Naive thymus-derived CD8-positive, alpha-beta T cell (primary cell): Measurements from ENCODE around the gene LINGO1. TPM values are rescaled to one million over a fixed set of nuclear protein-coding genes. Genes with fewer than 3 reads are reported as not detected.

Experiments used
- ATAC-seq, 2 donors: fragments of 150-1000 bp; cut with Tn5 transposase in 1 of 2; sonication (Bioruptor Pico), chemical (Tn5 transposase) in 1 of 2; 1 replicate in 1 of 2; 2 replicates in 1 of 2; pipeline ENCODE4 v1.10.0; 2021; ENCODE audit warnings: mild to moderate bottlenecking in 2 of 2, moderate library complexity in 2 of 2
- POLR2A ChIA-PET: fragments of 350-600 bp; sonication (Branson Sonifier 250); formaldehyde crosslinking; loops from one replicate; lab custom pipeline; 2021; ENCODE audit warnings: antibody characterized with exemption; lab: Charles Lee
- DNase-seq, 10 donors: peaks; one replicate each; pipeline versions ENCODE4 v3.0.0 to v3.0.0-alpha.2; 2020 to 2022
- H3K27ac Mint-ChIP-seq, 10 donors: one replicate each; pipeline ENCODE4 v1.8.0; 2020 to 2022; ENCODE audit warnings: mild to moderate bottlenecking in 10 of 10, mixed read lengths in 10 of 10, moderate library complexity in 4 of 10, inconsistent platforms in 1 of 10
- H3K27me3 Mint-ChIP-seq, 5 donors: one replicate each; pipeline ENCODE4 v1.8.0; 2021 to 2022; ENCODE audit warnings: mixed read lengths in 5 of 5
- H3K36me3 Mint-ChIP-seq, 3 donors: one replicate each; pipeline ENCODE4 v1.8.0; 2020 to 2022; ENCODE audit warnings: mixed read lengths in 3 of 3, mild to moderate bottlenecking in 2 of 3, inconsistent platforms in 1 of 3
- H3K4me1 Mint-ChIP-seq, 4 donors: one replicate each; pipeline ENCODE4 v1.8.0; 2021 to 2022; ENCODE audit warnings: mixed read lengths in 4 of 4
- H3K4me3 Mint-ChIP-seq, 10 donors: one replicate each; pipeline ENCODE4 v1.8.0; 2020 to 2022; ENCODE audit warnings: mild to moderate bottlenecking in 10 of 10, mixed read lengths in 10 of 10, moderate library complexity in 6 of 10, inconsistent platforms in 1 of 10
- H3K9me3 Mint-ChIP-seq, 9 donors: one replicate each; pipeline ENCODE4 v1.8.0; 2020 to 2022; ENCODE audit warnings: mixed read lengths in 9 of 9, mild to moderate bottlenecking in 3 of 9, inconsistent platforms in 1 of 9, moderate library complexity in 1 of 9
- polyA plus RNA-seq, 3 donors: library from polyadenylated mRNA; unstranded; fragments of 300-500 nt; fragmentation: Illumina TruSeq; gene quantifications; one replicate each; pipeline ENCODE4 v1.2.3, GENCODE V29; 2021
- total RNA-seq, 8 experiments: library from RNA in 2 of 8; stranded (reverse) in 2 of 8; gene quantifications; one replicate each; pipeline ENCODE4 v1.2.3 and lab custom pipeline; 2021 to 2026

LINGO1 gene
- total and polyA plus RNA-seq, 5 experiments from 2014 or later, result not detected

DNA sequence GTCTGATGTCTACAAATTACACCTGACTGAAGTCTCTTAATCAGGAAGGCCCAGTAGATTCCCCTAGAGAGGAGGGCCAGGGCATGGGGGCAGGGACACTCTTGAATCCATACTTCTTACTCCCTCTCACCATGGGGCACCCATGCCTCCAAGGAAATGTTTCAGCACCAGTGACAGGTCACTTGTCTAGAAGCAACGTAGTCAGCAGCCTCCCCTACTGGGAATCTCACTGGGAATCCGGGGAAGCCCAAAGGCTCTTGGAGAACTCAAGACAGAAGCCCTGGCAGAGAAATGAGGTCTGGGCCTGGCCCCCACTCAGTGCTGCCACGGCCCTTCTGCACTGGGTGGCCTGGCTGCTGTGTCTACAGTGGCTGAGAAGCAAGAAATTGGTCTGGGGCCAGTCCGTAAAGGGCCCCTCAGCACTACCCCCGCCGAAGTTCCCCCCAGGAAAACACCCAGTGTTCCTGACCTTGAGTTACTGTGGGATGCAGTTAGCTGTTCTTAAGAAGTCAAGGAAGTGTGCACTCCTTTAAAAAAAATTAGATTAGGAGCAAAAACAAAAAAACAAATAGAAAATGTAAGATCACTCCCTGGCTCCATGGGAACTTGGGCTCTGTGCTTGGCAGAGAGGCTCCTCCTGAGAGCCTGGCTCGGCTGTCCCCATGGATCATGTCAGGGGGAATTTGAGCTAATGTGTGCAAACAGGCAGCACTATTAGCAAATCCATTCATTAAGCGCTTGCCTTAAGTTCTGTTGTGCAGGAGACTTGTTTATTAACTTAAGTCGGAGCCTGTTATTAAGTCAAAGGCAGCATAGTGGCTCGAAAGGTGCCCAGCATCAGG is 5.4 kb upstream of the LINGO1 start:
- Mint-ChIP-seq H3K4me3 (no peak overlapping the region), H3K4me1 (peaks cover 6 to 17% (median 12%) of the 10 kb centered on the region in 4 donors), H3K27ac (peak overlapping the region in 1 of 10 donors; percentile 78), H3K27me3 (peaks cover 18 to 85% (median 43%) of the 10 kb centered on the region in 5 donors), H3K36me3 (no peaks in the 10 kb centered on the region), H3K9me3 (peaks cover 0 to 1% (median 0%) of the 10 kb centered on the region in 9 donors)
- POLR2A ChIA-PET, result no interaction called here
- DNase-seq (no peak), ATAC-seq (no peak)

DNA sequence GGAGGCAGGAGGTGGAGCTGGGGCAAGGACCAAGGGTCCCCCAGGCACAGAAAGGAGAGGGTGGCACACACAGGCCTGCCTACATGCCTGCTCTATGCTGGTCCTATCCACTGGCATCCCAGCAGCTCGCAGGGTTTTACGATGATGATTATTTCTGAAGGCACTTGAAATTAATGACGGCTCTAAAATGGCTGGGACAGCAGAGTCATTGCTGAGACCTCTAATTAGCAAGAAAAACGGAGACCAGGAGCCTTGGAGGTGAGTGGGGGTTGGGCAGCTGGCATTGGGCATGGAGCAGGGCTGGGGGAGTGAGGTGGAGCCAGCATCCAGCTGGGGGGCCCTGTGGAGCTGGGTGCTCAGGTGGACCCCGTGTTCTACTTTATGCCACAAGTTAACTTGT is 3.5 kb upstream of the LINGO1 start:
- DNase-seq (no peak), ATAC-seq (no peak)
- no peaks in the 10 kb centered on the region for H3K36me3 Mint-ChIP-seq
- POLR2A ChIA-PET, result no interaction called here
- peaks cover 18 to 72% (median 37%) of the 10 kb centered on the region in 5 donors for H3K27me3 Mint-ChIP-seq
- H3K4me3 Mint-ChIP-seq, result no peak overlapping the region
- no peak overlapping the region for H3K27ac Mint-ChIP-seq
- H3K4me1 Mint-ChIP-seq, result peaks cover 6 to 17% (median 12%) of the 10 kb centered on the region in 4 donors
- H3K9me3 Mint-ChIP-seq, result peaks cover 0 to 1% (median 0%) of the 10 kb centered on the region in 9 donors

DNA sequence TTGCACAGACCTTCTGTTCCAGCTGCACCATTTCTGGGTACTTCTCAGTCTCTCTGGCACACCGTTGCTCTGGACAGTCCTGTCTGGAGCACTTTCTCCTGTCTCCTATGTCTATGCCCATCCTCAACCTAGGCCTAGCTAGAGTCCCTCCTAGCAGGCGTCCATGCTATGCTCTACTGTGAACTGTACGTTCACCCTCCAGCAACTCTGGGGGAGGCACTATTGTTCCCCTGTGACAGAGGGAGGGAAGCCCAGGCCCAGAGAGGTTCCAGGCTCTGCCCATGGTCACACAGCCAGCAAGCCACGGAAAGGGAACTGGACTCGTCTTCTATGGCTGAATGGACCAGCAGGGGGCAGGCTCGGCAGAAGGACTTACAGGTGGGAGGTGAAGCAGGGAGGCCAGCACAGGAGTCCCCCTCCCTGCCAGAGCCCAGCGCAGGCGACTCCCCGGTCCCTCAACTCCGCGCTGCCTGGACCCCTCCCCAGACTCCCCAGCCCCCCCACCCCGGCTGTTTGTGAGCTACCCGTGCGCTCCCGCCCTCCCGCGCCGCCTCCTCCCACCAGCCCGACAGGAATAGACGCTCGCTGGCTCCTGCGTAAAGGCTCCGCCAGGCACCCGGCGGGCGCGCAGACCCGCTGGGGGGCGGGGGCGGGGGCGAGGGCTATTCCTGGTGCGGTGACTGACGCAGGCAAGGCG is 1.7 kb upstream of the LINGO1 start:
- no peak overlapping the region for H3K27ac Mint-ChIP-seq
- peak overlapping the region in 9 of 10 donors; percentile 65 to 85 (median 73) for H3K4me3 Mint-ChIP-seq
- ATAC-seq (peak; percentile 43 to 53), DNase-seq (peak in 9 of 10 donors; percentile 12 to 72 (median 26))
- no peaks in the 10 kb centered on the region for H3K36me3 Mint-ChIP-seq
- POLR2A ChIA-PET, result no interaction called here
- peaks cover 6 to 17% (median 12%) of the 10 kb centered on the region in 4 donors for H3K4me1 Mint-ChIP-seq
- peaks cover 23 to 66% (median 45%) of the 10 kb centered on the region in 5 donors for H3K27me3 Mint-ChIP-seq
- H3K9me3 Mint-ChIP-seq, result peaks cover 0 to 1% (median 0%) of the 10 kb centered on the region in 9 donors

DNA sequence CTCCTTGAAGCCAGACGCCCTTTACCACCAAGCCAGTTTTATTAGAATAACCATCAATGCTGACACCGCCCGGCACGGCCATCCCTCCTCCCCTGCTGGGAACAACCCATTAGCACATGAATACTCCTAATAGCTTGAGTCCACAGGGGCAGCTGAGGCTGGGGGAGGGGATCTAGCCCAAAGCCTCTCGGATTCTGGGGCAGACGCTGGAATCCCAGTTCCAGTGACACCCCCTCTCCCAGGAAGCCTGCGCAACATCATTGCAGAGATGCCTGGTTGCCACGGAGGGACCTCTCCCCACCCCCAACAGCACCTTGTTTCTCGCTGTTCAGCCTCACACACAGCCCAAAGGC is 1.2 kb upstream of the LINGO1 start:
- Mint-ChIP-seq H3K9me3 (peaks cover 0 to 1% (median 0%) of the 10 kb centered on the region in 9 donors), H3K36me3 (no peaks in the 10 kb centered on the region), H3K27ac (peak overlapping the region in 1 of 10 donors; percentile 83), H3K4me3 (peak overlapping the region; percentile 12 to 85 (median 74)), H3K27me3 (peaks cover 23 to 66% (median 43%) of the 10 kb centered on the region in 5 donors), H3K4me1 (peaks cover 6 to 17% (median 12%) of the 10 kb centered on the region in 4 donors)
- DNase-seq (no peak), ATAC-seq (no peak)
- POLR2A ChIA-PET, result no interaction called here

DNA sequence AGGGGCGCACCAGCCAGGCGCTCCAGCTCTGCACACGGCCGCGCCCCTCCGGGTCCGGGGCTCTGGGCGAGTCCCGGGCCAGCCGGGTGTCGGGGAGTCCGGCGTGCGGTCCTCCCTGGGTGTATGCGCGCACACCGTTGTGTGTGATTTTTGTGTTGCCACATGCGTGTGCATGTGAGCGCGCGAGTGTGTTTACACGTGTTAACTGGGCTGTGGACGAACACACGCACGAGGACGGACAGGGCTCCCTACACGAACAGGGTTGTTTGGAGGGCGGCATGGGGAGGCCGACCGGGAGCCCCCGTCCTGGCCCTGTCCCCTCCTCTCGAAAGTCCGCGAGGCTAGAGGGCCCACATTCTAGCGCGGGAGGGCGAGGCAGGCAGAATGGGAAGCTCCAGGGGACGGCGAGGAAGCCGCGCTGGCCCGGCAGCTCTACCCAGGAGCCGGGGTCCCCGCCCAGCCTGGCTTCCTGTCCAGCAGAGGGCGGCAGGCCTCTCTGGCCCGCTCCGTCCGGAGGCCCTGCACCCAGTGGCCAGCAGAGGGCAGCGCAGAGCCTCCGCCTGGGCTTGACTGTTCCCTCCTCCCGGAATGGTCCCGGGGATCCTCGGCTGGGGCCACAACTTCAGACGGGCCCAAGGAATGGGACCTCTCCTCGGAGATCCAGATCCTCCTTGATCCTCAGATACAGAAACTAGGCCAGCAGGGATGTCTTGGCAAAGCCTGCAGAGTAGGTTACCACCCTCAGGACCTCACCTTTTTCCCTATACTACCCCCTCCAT is 611 bp upstream of the LINGO1 start:
- H3K4me3 Mint-ChIP-seq, result peak overlapping the region; percentile 14 to 85 (median 72)
- DNase-seq (peak in 9 of 10 donors; percentile 8 to 71 (median 25)), ATAC-seq (peak; percentile 55 to 79)
- peaks cover 0 to 1% (median 0%) of the 10 kb centered on the region in 9 donors for H3K9me3 Mint-ChIP-seq
- H3K4me1 Mint-ChIP-seq, result peaks cover 6 to 17% (median 12%) of the 10 kb centered on the region in 4 donors
- peaks cover 23 to 71% (median 43%) of the 10 kb centered on the region in 5 donors for H3K27me3 Mint-ChIP-seq
- H3K36me3 Mint-ChIP-seq, result no peaks in the 10 kb centered on the region
- POLR2A ChIA-PET, result no interaction called here
- H3K27ac Mint-ChIP-seq, result peak overlapping the region in 1 of 10 donors; percentile 83

DNA sequence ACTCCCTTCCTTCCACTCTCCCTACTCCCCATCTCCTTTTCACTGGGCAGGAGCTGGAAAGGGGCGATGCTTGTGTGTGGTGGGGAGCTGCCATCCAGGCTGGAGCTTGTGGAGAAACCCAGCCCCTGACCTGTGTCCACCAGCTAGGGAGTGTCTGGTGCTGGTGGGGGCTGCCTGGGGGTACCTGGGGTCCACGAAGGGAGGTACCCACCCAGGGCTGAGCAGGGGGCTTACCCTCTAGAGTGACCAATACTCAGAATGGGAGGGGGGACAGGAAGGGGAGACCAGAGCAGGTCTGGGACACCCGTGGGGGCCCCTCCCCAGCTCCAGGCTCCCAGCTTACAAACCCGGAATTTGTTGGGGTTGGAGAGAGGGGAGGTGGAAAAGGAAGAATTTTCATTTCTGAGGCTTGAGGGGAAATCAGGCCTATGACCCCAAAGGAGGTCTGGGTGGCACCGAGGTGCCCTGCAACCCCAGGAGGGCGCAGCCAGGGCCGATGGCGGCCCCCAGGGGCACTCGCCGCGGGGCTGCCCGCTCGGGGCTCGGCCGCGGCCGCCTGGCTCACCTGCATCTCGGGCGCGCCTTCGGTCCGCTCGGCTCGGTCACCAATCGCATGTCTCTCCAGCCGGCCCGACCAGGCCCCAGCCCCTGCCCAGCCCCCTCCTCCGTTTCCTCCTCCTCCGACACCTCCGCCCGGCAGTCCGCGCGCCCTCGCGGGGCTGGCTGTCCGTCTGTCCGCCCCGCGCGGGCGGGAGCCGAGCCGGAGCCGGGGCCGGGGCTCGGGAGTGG is 773 bp downstream of the LINGO1 start:
- peak overlapping the region in 3 of 10 donors; percentile 14 to 55 (median 49) for H3K4me3 Mint-ChIP-seq
- no peaks in the 10 kb centered on the region for H3K36me3 Mint-ChIP-seq

DNA sequence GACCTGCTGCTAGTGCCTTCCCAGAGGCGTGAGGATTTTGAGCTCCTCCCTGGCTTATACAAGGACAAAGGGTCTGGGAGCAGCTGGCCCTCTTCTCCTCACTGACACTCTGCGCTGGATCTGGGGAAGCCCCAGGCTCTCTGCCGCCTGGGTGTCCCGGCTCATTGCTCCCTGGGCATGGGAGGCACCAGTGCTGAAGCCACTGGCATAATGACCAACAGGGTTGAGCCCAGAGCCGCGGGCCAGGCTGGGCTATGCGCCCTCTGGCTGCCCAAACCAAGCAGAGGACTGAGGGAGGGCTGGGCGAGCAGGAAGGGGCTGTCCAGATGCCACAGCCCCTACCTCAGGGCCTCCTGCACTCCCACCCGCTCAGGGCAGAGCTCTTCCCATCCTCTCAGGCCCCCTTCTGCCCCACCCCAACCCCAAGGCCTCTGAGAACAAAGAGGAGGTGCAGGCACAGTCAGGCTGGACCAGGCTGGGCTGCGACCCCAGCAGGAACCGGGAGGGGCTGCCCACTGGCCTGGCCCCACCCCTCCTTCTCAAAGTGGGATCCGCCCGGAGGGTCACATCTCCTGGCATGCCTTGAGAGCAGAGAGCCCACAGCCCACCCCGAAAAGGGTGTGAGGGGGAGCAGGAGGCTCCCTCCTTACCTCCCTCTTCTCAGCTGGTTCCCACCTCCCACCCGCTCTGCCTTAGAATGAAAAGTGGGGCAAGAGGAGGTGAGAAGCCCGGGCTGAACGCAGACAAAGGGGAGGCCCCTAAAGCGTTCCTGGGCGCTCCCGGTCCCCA is 1.6 kb downstream of the LINGO1 start:
- Mint-ChIP-seq H3K9me3 (peaks cover 0 to 1% (median 0%) of the 10 kb centered on the region in 9 donors), H3K4me3 (peak overlapping the region in 2 of 10 donors; percentile 49 to 55), H3K27me3 (peaks cover 25 to 50% (median 34%) of the 10 kb centered on the region in 5 donors)

More for the DNA sequence above, 773 bp downstream of the LINGO1 start:
- peaks cover 0 to 1% (median 0%) of the 10 kb centered on the region in 9 donors for H3K9me3 Mint-ChIP-seq
- ATAC-seq (no peak), DNase-seq (no peak)
- POLR2A ChIA-PET, result no interaction called here
- peaks cover 25 to 58% (median 32%) of the 10 kb centered on the region in 5 donors for H3K27me3 Mint-ChIP-seq
- peaks cover 6 to 17% (median 12%) of the 10 kb centered on the region in 4 donors for H3K4me1 Mint-ChIP-seq
- H3K27ac Mint-ChIP-seq, result no peak overlapping the region

DNA sequence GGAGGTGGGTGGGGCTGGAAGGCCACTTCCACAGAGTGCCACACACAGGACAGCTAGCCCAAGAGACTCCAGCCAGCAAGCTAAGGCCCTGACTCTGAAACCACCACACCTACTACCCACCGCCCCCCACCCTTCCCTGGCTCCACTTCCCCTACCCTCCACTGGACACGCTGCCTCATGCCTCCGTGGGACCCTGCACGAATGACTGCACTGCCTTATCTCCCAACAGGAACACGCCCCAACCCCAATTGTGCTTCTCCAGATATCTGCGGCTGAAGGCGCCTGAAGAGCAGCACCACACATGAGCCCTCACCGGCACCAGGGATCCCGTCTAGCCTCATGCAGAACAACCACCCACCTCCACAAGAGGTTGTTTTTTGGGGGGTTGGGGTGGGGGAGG is 2.7 kb downstream of the LINGO1 start:
- Mint-ChIP-seq H3K36me3 (no peaks in the 10 kb centered on the region), H3K9me3 (no peaks in the 10 kb centered on the region), H3K4me1 (peaks cover 6 to 11% (median 10%) of the 10 kb centered on the region in 4 donors), H3K27me3 (peaks cover 18 to 39% (median 24%) of the 10 kb centered on the region in 5 donors), H3K4me3 (peak overlapping the region in 1 of 10 donors; percentile 66), H3K27ac (no peak overlapping the region)
- no peak for DNase-seq
- POLR2A ChIA-PET, result no interaction called here
- no peak for ATAC-seq

More for the DNA sequence above, 1.6 kb downstream of the LINGO1 start:
- Mint-ChIP-seq H3K36me3 (no peaks in the 10 kb centered on the region), H3K27ac (no peak overlapping the region), H3K4me1 (peaks cover 6 to 17% (median 12%) of the 10 kb centered on the region in 4 donors)
- POLR2A ChIA-PET, result no interaction called here
- DNase-seq (no peak), ATAC-seq (no peak)

DNA sequence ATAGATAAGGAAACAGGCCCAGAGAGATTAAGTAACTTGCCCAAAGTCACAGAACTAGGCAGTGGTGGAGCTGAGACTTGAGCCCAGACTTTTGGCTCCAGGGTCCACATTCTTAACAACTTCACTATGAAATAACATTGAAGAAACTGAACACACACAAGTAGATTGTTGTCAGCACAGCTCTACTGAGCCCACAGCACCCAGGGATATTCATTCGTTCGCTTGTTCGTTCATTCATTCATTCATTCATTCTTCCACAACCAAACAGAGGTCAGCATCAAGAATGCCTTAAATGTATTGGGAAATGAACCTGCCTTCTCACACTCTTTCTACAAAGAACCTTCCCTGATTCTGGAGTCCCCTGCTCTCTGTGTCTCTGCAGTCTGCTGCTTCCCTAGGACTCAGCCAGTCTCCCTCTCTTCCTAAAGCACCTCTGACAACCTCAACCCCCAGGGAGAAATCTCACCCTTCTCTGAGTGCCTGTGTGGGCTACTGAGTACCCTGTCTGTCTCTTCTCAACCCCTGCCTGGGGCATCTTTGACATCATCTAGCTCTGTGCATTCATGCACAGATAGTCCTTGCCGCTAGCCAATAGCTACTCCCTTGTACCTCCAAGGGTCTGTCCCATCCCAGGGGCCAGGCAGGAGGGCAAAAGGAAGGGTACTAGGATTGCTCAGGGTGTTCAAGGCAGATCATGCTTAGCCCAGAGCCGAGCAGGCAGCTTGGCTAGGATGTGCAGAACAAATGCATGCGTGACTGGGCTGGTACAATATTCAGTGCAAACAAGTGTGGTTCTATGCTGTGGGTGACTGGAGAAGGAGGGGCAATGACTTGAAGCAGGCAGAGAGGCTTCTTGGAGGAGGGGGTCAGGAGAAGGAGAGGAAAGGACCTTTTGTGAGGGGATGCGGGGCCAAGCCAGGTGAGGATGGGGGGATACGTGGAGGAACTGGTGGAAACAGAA is 3.4 kb downstream of the LINGO1 start:
- Mint-ChIP-seq H3K9me3 (no peaks in the 10 kb centered on the region), H3K4me1 (peaks cover 6 to 9% (median 9%) of the 10 kb centered on the region in 4 donors), H3K4me3 (peak overlapping the region in 3 of 10 donors; percentile 16 to 60 (median 19)), H3K27me3 (peaks cover 17 to 35% (median 23%) of the 10 kb centered on the region in 5 donors), H3K36me3 (no peaks in the 10 kb centered on the region), H3K27ac (no peak overlapping the region)
- DNase-seq (no peak), ATAC-seq (no peak)
- POLR2A ChIA-PET, result no interaction called here

DNA sequence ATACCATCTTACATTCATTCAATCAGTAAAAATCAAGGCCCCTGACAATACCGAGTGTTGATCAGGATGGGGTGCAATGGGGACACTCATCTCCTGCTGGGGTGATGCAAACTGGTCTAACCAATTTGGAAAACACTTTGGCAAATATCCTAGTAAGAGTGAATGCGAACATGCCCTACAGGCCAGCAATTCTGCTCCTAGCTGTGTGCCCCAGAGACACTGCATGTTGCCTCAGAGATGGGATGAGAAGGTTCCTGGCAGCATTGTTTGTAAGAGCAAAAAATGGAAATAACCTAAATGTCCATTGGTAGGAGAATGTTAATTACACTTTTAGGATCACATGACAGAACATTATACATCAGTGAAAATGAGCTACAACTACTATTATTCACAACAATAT is 4.7 kb downstream of the LINGO1 start:
- peaks cover 9 to 24% (median 15%) of the 10 kb centered on the region in 5 donors for H3K27me3 Mint-ChIP-seq
- no peaks in the 10 kb centered on the region for H3K36me3 Mint-ChIP-seq
- POLR2A ChIA-PET, result no interaction called here
- peaks cover 0 to 3% (median 0%) of the 10 kb centered on the region in 4 donors for H3K4me1 Mint-ChIP-seq
- ATAC-seq (no peak), DNase-seq (no peak)
- no peak overlapping the region for H3K4me3 Mint-ChIP-seq
- no peaks in the 10 kb centered on the region for H3K9me3 Mint-ChIP-seq
- H3K27ac Mint-ChIP-seq, result no peak overlapping the region
